GM12878 (cell line): ENCODE data around the gene SUFU. TPM values are rescaled to one million over a fixed set of nuclear protein-coding genes. Genes with fewer than 3 reads are reported as not detected.

Experiments used
- ATAC-seq: fragments of 200-7000 bp; cut with Tn5 transposase; 3 replicates; pipeline ENCODE4 v1.9.1; 2020; ENCODE audit warnings: mild to moderate bottlenecking, moderate library complexity
- BruUV-seq: library from RNA; stranded (reverse); fragments of 400-500 nt; replicated peaks from 2 replicates; lab custom pipeline; 2021; lab: Mats Ljungman, UMichigan
- CTCF ChIA-PET: fragments of 300-600 bp; sonication (Branson Sonifier 250); formaldehyde crosslinking; extraction: SDS; loops from one replicate; lab custom pipeline; 2021; ENCODE audit warnings: inconsistent platforms; lab: Yijun Ruan, JAX
- POLR2A ChIA-PET: fragments of 350-600 bp; formaldehyde crosslinking; extraction: SDS; loops from one replicate; lab custom pipeline; 2021; ENCODE audit warnings: inconsistent platforms; lab: Charles Lee
- RAD21 ChIA-PET: fragments of 300-600 bp; sonication (Branson Sonifier 250); formaldehyde crosslinking; loops from one replicate; lab custom pipeline; 2023; ENCODE audit warnings: antibody characterized with exemption; ENCODE audit not compliant: unreplicated experiment; lab: Charles Lee
- SMC1A ChIA-PET: fragments of 300-600 bp; sonication (Branson Sonifier 250); formaldehyde crosslinking; loops from one replicate; lab custom pipeline; 2023; ENCODE audit not compliant: unreplicated experiment, uncharacterized antibody; lab: Charles Lee
- DNase-seq: peaks from one replicate; pipeline ENCODE4 v3.0.0-alpha.2; 2011; ENCODE audit warnings: low read depth, low spot score
- FAIRE-seq: peaks from 3 replicates; lab custom pipeline; 2011; peaks lifted over from hg19 to GRCh38; lab: Jason Lieb, UNC
- H2AFZ ChIP-seq: 2 replicates; pipeline ENCODE4 v1.6.0; 2011; ENCODE audit warnings: low read depth, low read length, control low read depth; ENCODE audit not compliant: control insufficient read depth
- H3K27ac ChIP-seq: 2 replicates; pipeline ENCODE4 v1.5.1; 2011; ENCODE audit warnings: control low read depth; ENCODE audit not compliant: control insufficient read depth, insufficient read depth
- H3K27me3 ChIP-seq, 2 experiments: replicated peaks in 1 of 2; 2 replicates each; pipeline versions ENCODE4 v1.6.0 to v1.6.1; 2011; ENCODE audit warnings: low read length in 1 of 2; ENCODE audit not compliant: control insufficient read depth in 2 of 2, insufficient read depth in 2 of 2
- H3K36me3 ChIP-seq, 2 experiments: 2 replicates each; pipeline ENCODE4 v1.5.1; 2011; ENCODE audit warnings: low read length in 1 of 2; ENCODE audit not compliant: control insufficient read depth in 2 of 2, insufficient read depth in 2 of 2
- H3K4me1 ChIP-seq: 2 replicates; pipeline ENCODE4 v1.6.1; 2011; ENCODE audit warnings: mild to moderate bottlenecking, low read length, moderate library complexity, mixed read lengths; ENCODE audit not compliant: control insufficient read depth, insufficient read depth
- H3K4me2 ChIP-seq: 2 replicates; pipeline ENCODE4 v1.6.0; 2011; ENCODE audit warnings: control low read depth; ENCODE audit not compliant: control insufficient read depth, insufficient read depth
- H3K4me3 ChIP-seq: fragments of 200-600 bp; sonication (generic); 2 replicates; pipeline ENCODE4 v1.5.1; 2016
- H3K79me2 ChIP-seq: 2 replicates; pipeline ENCODE4 v1.6.0; 2011; ENCODE audit warnings: low read length; ENCODE audit not compliant: control insufficient read depth, insufficient read depth
- H3K9ac ChIP-seq: 2 replicates; pipeline ENCODE4 v1.8.0; 2011; ENCODE audit warnings: low read length, control low read depth, mixed read lengths; ENCODE audit not compliant: control insufficient read depth, insufficient read depth
- H3K9me3 ChIP-seq: replicated peaks from 3 replicates; pipeline ENCODE4 v1.5.1; 2011; ENCODE audit warnings: mild to moderate bottlenecking, low read length; ENCODE audit not compliant: control insufficient read depth, insufficient read depth
- H4K20me1 ChIP-seq: 2 replicates; pipeline ENCODE4 v1.6.0; 2011; ENCODE audit not compliant: control insufficient read depth, insufficient read depth
- ATF7 ChIP-seq: fragments of 450-650 bp; IDR thresholded peaks from 2 replicates; pipeline ENCODE4 v1.6.1; 2016; ENCODE audit warnings: low read depth, mild to moderate bottlenecking
- BCL11A ChIP-seq: IDR thresholded peaks from 2 replicates; pipeline ENCODE4 v1.6.1; 2011; ENCODE audit warnings: low read depth, low read length
- BMI1 ChIP-seq: fragments of 450-650 bp; IDR thresholded peaks from 2 replicates; pipeline ENCODE4 v1.6.1; 2016; ENCODE audit warnings: mild to moderate bottlenecking, moderate library complexity, borderline replicate concordance
- CBFB ChIP-seq: IDR thresholded peaks from 2 replicates; pipeline ENCODE4 v1.6.1; 2016; ENCODE audit warnings: antibody characterized with exemption, low read depth
- CREB1 ChIP-seq: IDR thresholded peaks from 2 replicates; pipeline ENCODE4 v1.6.1; 2012; ENCODE audit warnings: low read depth, mild to moderate bottlenecking, inconsistent platforms
- CREM ChIP-seq: IDR thresholded peaks from 2 replicates; pipeline ENCODE4 v1.6.1; 2014; ENCODE audit warnings: antibody characterized with exemption, low read depth
- EED ChIP-seq: sonication (generic); IDR thresholded peaks from 2 replicates; pipeline ENCODE4 v1.6.1; 2016; ENCODE audit warnings: antibody characterized with exemption, low read depth
- IKZF2 ChIP-seq, 2 experiments: fragments of 450-650 bp; IDR thresholded peaks; 2 replicates each; pipeline ENCODE4 v1.6.1; 2017; ENCODE audit warnings: mild to moderate bottlenecking in 2 of 2, moderate library complexity in 2 of 2
- RUNX3 ChIP-seq: IDR thresholded peaks from 2 replicates; pipeline ENCODE4 v1.6.1; 2012; ENCODE audit warnings: low read length, inconsistent platforms
- SMAD1 ChIP-seq: fragments of 450-650 bp; IDR thresholded peaks from 2 replicates; pipeline ENCODE4 v1.6.1; 2018; ENCODE audit warnings: mild to moderate bottlenecking, low read depth; ENCODE audit not compliant: partially characterized antibody
- SPI1 ChIP-seq: IDR thresholded peaks from 2 replicates; pipeline ENCODE4 v1.6.1; 2011; ENCODE audit warnings: low read depth, mild to moderate bottlenecking, low read length, moderate library complexity, borderline replicate concordance; ENCODE audit not compliant: insufficient read depth
- SUPT20H ChIP-seq: IDR thresholded peaks from 2 replicates; pipeline ENCODE4 v1.6.1; 2011; ENCODE audit warnings: low read depth, mild to moderate bottlenecking, low read length, moderate library complexity, borderline replicate concordance; ENCODE audit not compliant: control insufficient read depth
- ZNF592 ChIP-seq: fragments of 450-650 bp; IDR thresholded peaks from 2 replicates; pipeline ENCODE4 v1.6.1; 2017; ENCODE audit warnings: mild to moderate bottlenecking, moderate library complexity
- WGBS: methylation state at CpG from one replicate; pipeline ENCODE4 v1.1.6; 2016; ENCODE audit warnings: low lambda C conversion rate; ENCODE audit not compliant: insufficient replicate concordance, insufficient coverage; ENCODE audit errors: missing lambda C conversion rate; 5-methylcytosine and 5-hydroxymethylcytosine counted together
- in situ Hi-C: fragments of 300-500 bp; cut with MboI; formaldehyde crosslinking; loops from 9 replicates; pipeline ENCODE4 v1.14.3; 2018; ENCODE audit warnings: mixed read lengths
- intact Hi-C: fragments of 100-400 bp; cut with micrococcal nuclease; formaldehyde crosslinking; loops from one replicate; pipeline ENCODE4 v1.14.2; 2022; ENCODE audit not compliant: unreplicated experiment
- polyA plus RNA-seq, 11 experiments: library from polyadenylated mRNA; depleted of rRNA in 4 of 11; unstranded in 6 of 11; stranded (reverse) in 5 of 11; fragments of >200 nt; fragmentation: Nextera tagmentation in 4 of 11; fragmentation: Illumina TruSeq in 1 of 11; extraction: Ambion mirVana in 4 of 11; extraction: Trizol in 1 of 11; gene quantifications; 1 replicate in 1 of 11; 2 replicates in 10 of 11; pipeline versions ENCODE4 v1.2.1 to v1.2.3, GENCODE V29; 2011 to 2016; ENCODE audit warnings: inconsistent platforms in 2 of 11, missing spikeins in 2 of 11, low read depth in 1 of 11
- total RNA-seq, 4 experiments: library from RNA; depleted of rRNA in 3 of 4; stranded (reverse); fragments of >200 nt in 3 of 4; fragmentation: Illumina TruSeq in 1 of 4; extraction: Trizol in 1 of 4; gene quantifications; 2 replicates each; pipeline versions ENCODE4 v1.2.1 to v1.2.3, GENCODE V29; 2013 to 2021

Gene SUFU
- total and polyA plus RNA-seq, 10 of the 15 experiments (the other 5 are each of a cell fraction or from before 2014, with no cell fraction given), result 0.68 to 7.7 (median 2.4) TPM

GRCh38 chr10:102675666-102676533 lies 172.1 kb downstream of the SUFU start:
- ChIA-PET RAD21 (interaction anchor here (0.7 to 8.4 kb wide), 17 partner anchors 10 to 193 kb away, joined by 3 to 140 read pairs (median 6); partner anchors contain the start of genes ARL3, AS3MT, SFXN2 and SUFU), CTCF (interaction anchor here (0.8 to 8.7 kb wide), 15 partner anchors 9 to 227 kb away, joined by 3 to 128 read pairs (median 11); partner anchors contain the start of genes ACTR1A, ARL3, SFXN2 and SUFU), SMC1A (interaction anchor here (0.8 to 8.2 kb wide), 29 partner anchors 9 to 217 kb away, joined by 3 to 140 read pairs (median 4); partner anchors contain the start of genes ARL3, SFXN2, TRIM8 and WBP1L), POLR2A (interaction anchor here (0.6 to 7.3 kb wide), 17 partner anchors 9 to 290 kb away, joined by 3 to 151 read pairs (median 6); partner anchors contain the start of genes ARL3, SFXN2 and TRIM8)
- ATAC-seq (peak; percentile 57), FAIRE-seq (peak; percentile 72), DNase-seq (no peak)
- Histone ChIP-seq H3K9ac (no peak overlapping the region), H3K4me3 (no peak overlapping the region), H3K27ac (0 out of 2 replicates have a peak overlapping the region, but pooled peaks have one; percentile 20), H4K20me1 (no peaks in the 10 kb centered on the region), H3K4me1 (peaks cover 29% of the 10 kb centered on the region), H3K79me2 (no peaks in the 10 kb centered on the region), H2AFZ (no peak overlapping the region), H3K4me2 (peak overlapping the region; percentile 52), H3K27me3 (no peaks in the 10 kb centered on the region), H3K36me3 (no peaks in the 10 kb centered on the region), H3K9me3 (no peaks in the 10 kb centered on the region)
- intact Hi-C loops, result no loop called here
- no TSS peak for BruUV-seq
- in situ Hi-C loops, result no loop called here
- WGBS, result 29% methylated on average over 16 of the region's 16 CpGs
- TF ChIP-seq CREB1 (peak; percentile 32; the same call in 1 of the 2 replicates), RUNX3 (peak; percentile 85), SUPT20H (no peak), ATF7 (0 out of 2 replicates have a peak, but pooled peaks have one; percentile 12), BMI1 (no peak), IKZF2 (IDR thresholded peaks at IDR 0.05) (peak in 1 of 2 experiments; percentile 25; a peak in 1 of 4 replicates), SPI1 (peak; percentile 51; the same call in 1 of the 2 replicates), EED (0 out of 2 replicates have a peak, but pooled peaks have one; percentile 33), SMAD1 (no peak), ZNF592 (no peak), CBFB (peak; percentile 34; the same call in 1 of the 2 replicates), CREM (0 out of 2 replicates have a peak, but pooled peaks have one; percentile 14), BCL11A (0 out of 2 replicates have a peak, but pooled peaks have one; percentile 16)
